GM23338 (cell line): ENCODE data around the gene RIOK2. TPM values are rescaled to one million over a fixed set of nuclear protein-coding genes. Genes with fewer than 3 reads are reported as not detected.

Experiments
- ATAC-seq: fragments of 200-7000 bp; cut with Tn5 transposase; 3 replicates; pipeline ENCODE4 v1.9.1; 2020
- DNase-seq: peaks from one replicate; pipeline ENCODE4 v3.0.0-alpha.2; 2015; ENCODE audit warnings: low spot score
- H2AFZ ChIP-seq: fragments of 200-600 bp; sonication (generic); 2 replicates; pipeline ENCODE4 v1.8.0; 2016; ENCODE audit warnings: antibody characterized with exemption, mild to moderate bottlenecking, moderate library complexity
- H3F3A ChIP-seq: fragments of 200-600 bp; sonication (generic); replicated peaks from 2 replicates; pipeline ENCODE4 v1.8.0; 2017; ENCODE audit warnings: antibody characterized with exemption, mixed run types, low read depth
- H3K27ac ChIP-seq: fragments of 200-600 bp; sonication (generic); 2 replicates; pipeline ENCODE4 v1.6.1; 2016; ENCODE audit warnings: low read depth
- H3K27me3 ChIP-seq: fragments of 200-600 bp; sonication (generic); 2 replicates; pipeline ENCODE4 v1.8.0; 2016; ENCODE audit warnings: mild to moderate bottlenecking, mixed run types, moderate library complexity; ENCODE audit not compliant: insufficient read depth
- H3K36me3 ChIP-seq: fragments of 200-600 bp; sonication (generic); 2 replicates; pipeline ENCODE4 v1.8.0; 2016; ENCODE audit warnings: mild to moderate bottlenecking; ENCODE audit not compliant: insufficient read depth
- H3K4me1 ChIP-seq: fragments of 200-600 bp; sonication (generic); 2 replicates; pipeline ENCODE4 v1.8.0; 2016; ENCODE audit warnings: mild to moderate bottlenecking, moderate library complexity; ENCODE audit not compliant: insufficient read depth
- H3K4me2 ChIP-seq: fragments of 200-600 bp; sonication (generic); 2 replicates; pipeline ENCODE4 v1.7.1; 2017; ENCODE audit warnings: mixed run types
- H3K4me3 ChIP-seq: fragments of 200-600 bp; sonication (generic); 2 replicates; pipeline ENCODE4 v1.6.1; 2016; ENCODE audit warnings: mixed run types
- H3K79me2 ChIP-seq: fragments of 200-600 bp; sonication (generic); replicated peaks from 2 replicates; pipeline ENCODE4 v1.8.0; 2017; ENCODE audit warnings: mild to moderate bottlenecking; ENCODE audit not compliant: insufficient read depth
- H3K9me2 ChIP-seq: fragments of 200-600 bp; sonication (generic); 2 replicates; pipeline ENCODE4 v1.8.0; 2017; ENCODE audit not compliant: insufficient read depth
- H4K20me1 ChIP-seq: fragments of 200-600 bp; sonication (generic); replicated peaks from 2 replicates; pipeline ENCODE4 v1.8.0; 2017; ENCODE audit warnings: mild to moderate bottlenecking; ENCODE audit not compliant: insufficient read depth
- H3K27ac Mint-ChIP-seq: 2 replicates; pipeline ENCODE4 v1.8.0; 2020; ENCODE audit warnings: inconsistent platforms, mild to moderate bottlenecking, moderate library complexity, mixed read lengths
- H3K27me3 Mint-ChIP-seq: 3 replicates; pipeline ENCODE4 v1.8.0; 2022; ENCODE audit warnings: low read depth, mild to moderate bottlenecking, moderate library complexity, mixed read lengths, inconsistent platforms; ENCODE audit not compliant: insufficient read depth, poor library complexity
- H3K36me3 Mint-ChIP-seq: 3 replicates; pipeline ENCODE4 v1.8.0; 2021; ENCODE audit warnings: low read depth, mild to moderate bottlenecking, inconsistent platforms, moderate library complexity, mixed read lengths
- H3K4me1 Mint-ChIP-seq: 3 replicates; pipeline ENCODE4 v1.8.0; 2020; ENCODE audit warnings: mild to moderate bottlenecking, inconsistent platforms, mixed read lengths
- H3K4me3 Mint-ChIP-seq: 3 replicates; pipeline ENCODE4 v1.8.0; 2021; ENCODE audit warnings: moderate library complexity, mild to moderate bottlenecking, inconsistent platforms, mixed read lengths
- H3K9me3 Mint-ChIP-seq: 3 replicates; pipeline ENCODE4 v1.8.0; 2020; ENCODE audit warnings: moderate library complexity, mild to moderate bottlenecking, inconsistent platforms, mixed read lengths
- EZH2phosphoT487 ChIP-seq: fragments of 200-600 bp; sonication (generic); IDR thresholded peaks from one replicate; pipeline ENCODE4 v1.8.1; 2018; ENCODE audit warnings: antibody characterized with exemption; ENCODE audit not compliant: unreplicated experiment
- NANOG ChIP-seq: IDR thresholded peaks from 2 replicates; pipeline ENCODE4 v1.6.1; 2016; ENCODE audit warnings: antibody characterized with exemption, borderline replicate concordance
- ZNF114 ChIP-seq: fragments of 250-450 bp; sonication (Bioruptor Pico); IDR thresholded peaks from 2 replicates; pipeline ENCODE4 v1.5.0; 2020; ENCODE audit warnings: mild to moderate bottlenecking, moderate library complexity
- ZNF462 ChIP-seq: fragments of 250-450 bp; sonication (Bioruptor Pico); IDR thresholded peaks from 2 replicates; pipeline ENCODE4 v1.5.0; 2020; ENCODE audit warnings: mild to moderate bottlenecking, moderate library complexity
- polyA plus RNA-seq: library from polyadenylated mRNA; unstranded; fragments of >200 nt; fragmentation: Nextera tagmentation; extraction: Ambion mirVana; gene quantifications from 2 replicates; pipeline ENCODE4 v1.2.1, GENCODE V29; 2016
- total RNA-seq: library from RNA; depleted of rRNA; stranded (reverse); fragments of >200 nt; shearing (Covaris generic); gene quantifications from 2 replicates; pipeline ENCODE4 v1.2.3, GENCODE V29; 2014
- TF ChIP-seq, protein P1 (sequence below), 2 experiments: fragments of 200-600 bp in 1 of 2; sonication (generic) in 1 of 2; conservative IDR thresholded peaks; 2 replicates each; pipeline versions ENCODE4 v1.5.1 to v1.6.1; 2016 to 2017; ENCODE audit warnings: antibody characterized with exemption in 2 of 2, low read depth in 2 of 2, mild to moderate bottlenecking in 2 of 2, moderate library complexity in 1 of 2

RIOK2 gene
- total and polyA plus RNA-seq, 2 experiments from 2014 or later: 22.9 to 47.6 TPM

DNA sequence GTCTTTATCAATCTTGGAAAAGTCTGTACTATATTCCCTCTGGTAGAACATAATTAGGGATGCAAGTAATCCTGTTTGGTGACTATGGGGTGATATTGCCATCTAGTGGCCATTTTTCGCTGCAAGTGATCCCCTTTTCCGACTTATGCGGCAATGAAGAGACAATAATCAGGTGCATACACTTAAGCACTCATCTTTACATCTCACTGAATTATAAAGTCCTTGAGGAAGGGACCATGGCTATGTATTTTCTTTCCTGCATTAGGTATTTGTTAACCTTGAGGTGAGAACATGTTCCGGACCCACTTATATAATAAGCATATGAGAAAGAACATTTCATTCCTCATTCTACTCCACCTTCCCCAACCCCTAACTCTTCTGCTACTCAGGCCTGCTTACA is 21.0 kb downstream of the RIOK2 start:
- H2AFZ ChIP-seq: no peak overlapping the region

More for the DNA sequence above, 21.0 kb downstream of the RIOK2 start:
- H3K36me3 ChIP-seq: peaks cover 13% of the 10 kb centered on the region
- ATAC-seq: peak; percentile 80
- H3K4me3 ChIP-seq: no peak overlapping the region
- Mint-ChIP-seq H3K27me3 (no peaks in the 10 kb centered on the region), H3K4me1 (no peaks in the 10 kb centered on the region), H3K4me3 (no peak overlapping the region), H3K9me3 (peaks cover 11% of the 10 kb centered on the region), H3K36me3 (peaks cover 57% of the 10 kb centered on the region), H3K27ac (no peak overlapping the region)
- H3K27ac ChIP-seq: no peak overlapping the region
- no peak overlapping the region for H3K4me2 ChIP-seq
- no peaks in the 10 kb centered on the region for H4K20me1 ChIP-seq
- no peaks in the 10 kb centered on the region for H3F3A ChIP-seq
- no peaks in the 10 kb centered on the region for H3K27me3 ChIP-seq
- no peaks in the 10 kb centered on the region for H3K9me2 ChIP-seq
- peak; percentile 84 for DNase-seq
- H3K4me1 ChIP-seq: no peaks in the 10 kb centered on the region
- no peak for TF ChIP-seq ZNF114 (CRISPR knock-in tag)
- TF ChIP-seq EZH2phosphoT487: no peak
- no peak for TF ChIP-seq NANOG
- no peak for TF ChIP-seq ZNF462 (CRISPR knock-in tag)
- TF ChIP-seq, protein P1, sequence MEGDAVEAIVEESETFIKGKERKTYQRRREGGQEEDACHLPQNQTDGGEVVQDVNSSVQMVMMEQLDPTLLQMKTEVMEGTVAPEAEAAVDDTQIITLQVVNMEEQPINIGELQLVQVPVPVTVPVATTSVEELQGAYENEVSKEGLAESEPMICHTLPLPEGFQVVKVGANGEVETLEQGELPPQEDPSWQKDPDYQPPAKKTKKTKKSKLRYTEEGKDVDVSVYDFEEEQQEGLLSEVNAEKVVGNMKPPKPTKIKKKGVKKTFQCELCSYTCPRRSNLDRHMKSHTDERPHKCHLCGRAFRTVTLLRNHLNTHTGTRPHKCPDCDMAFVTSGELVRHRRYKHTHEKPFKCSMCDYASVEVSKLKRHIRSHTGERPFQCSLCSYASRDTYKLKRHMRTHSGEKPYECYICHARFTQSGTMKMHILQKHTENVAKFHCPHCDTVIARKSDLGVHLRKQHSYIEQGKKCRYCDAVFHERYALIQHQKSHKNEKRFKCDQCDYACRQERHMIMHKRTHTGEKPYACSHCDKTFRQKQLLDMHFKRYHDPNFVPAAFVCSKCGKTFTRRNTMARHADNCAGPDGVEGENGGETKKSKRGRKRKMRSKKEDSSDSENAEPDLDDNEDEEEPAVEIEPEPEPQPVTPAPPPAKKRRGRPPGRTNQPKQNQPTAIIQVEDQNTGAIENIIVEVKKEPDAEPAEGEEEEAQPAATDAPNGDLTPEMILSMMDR (conservative IDR thresholded peaks at IDR 0.05; ENCODE audit: low read depth in 2 of 2): peak; percentile 92 to 93
- no peaks in the 10 kb centered on the region for H3K79me2 ChIP-seq
